GM23338 (cell line): ENCODE results near the gene BCAP31. TPM values are rescaled to one million over a fixed set of nuclear protein-coding genes. Genes with fewer than 3 reads are reported as not detected.

ENCODE experiments used
- ATAC-seq: fragments of 200-7000 bp; cut with Tn5 transposase; 3 replicates; pipeline ENCODE4 v1.9.1; 2020
- DNase-seq: peaks from one replicate; pipeline ENCODE4 v3.0.0-alpha.2; 2015; ENCODE audit warnings: low spot score
- H2AFZ ChIP-seq: fragments of 200-600 bp; sonication (generic); 2 replicates; pipeline ENCODE4 v1.8.0; 2016; ENCODE audit warnings: antibody characterized with exemption, mild to moderate bottlenecking, moderate library complexity
- H3F3A ChIP-seq: fragments of 200-600 bp; sonication (generic); replicated peaks from 2 replicates; pipeline ENCODE4 v1.8.0; 2017; ENCODE audit warnings: antibody characterized with exemption, mixed run types, low read depth
- H3K27ac ChIP-seq: fragments of 200-600 bp; sonication (generic); 2 replicates; pipeline ENCODE4 v1.6.1; 2016; ENCODE audit warnings: low read depth
- H3K27me3 ChIP-seq: fragments of 200-600 bp; sonication (generic); 2 replicates; pipeline ENCODE4 v1.8.0; 2016; ENCODE audit warnings: mild to moderate bottlenecking, mixed run types, moderate library complexity; ENCODE audit not compliant: insufficient read depth
- H3K36me3 ChIP-seq: fragments of 200-600 bp; sonication (generic); 2 replicates; pipeline ENCODE4 v1.8.0; 2016; ENCODE audit warnings: mild to moderate bottlenecking; ENCODE audit not compliant: insufficient read depth
- H3K4me1 ChIP-seq: fragments of 200-600 bp; sonication (generic); 2 replicates; pipeline ENCODE4 v1.8.0; 2016; ENCODE audit warnings: mild to moderate bottlenecking, moderate library complexity; ENCODE audit not compliant: insufficient read depth
- H3K4me2 ChIP-seq: fragments of 200-600 bp; sonication (generic); 2 replicates; pipeline ENCODE4 v1.7.1; 2017; ENCODE audit warnings: mixed run types
- H3K4me3 ChIP-seq: fragments of 200-600 bp; sonication (generic); 2 replicates; pipeline ENCODE4 v1.6.1; 2016; ENCODE audit warnings: mixed run types
- H3K79me2 ChIP-seq: fragments of 200-600 bp; sonication (generic); replicated peaks from 2 replicates; pipeline ENCODE4 v1.8.0; 2017; ENCODE audit warnings: mild to moderate bottlenecking; ENCODE audit not compliant: insufficient read depth
- H3K9me2 ChIP-seq: fragments of 200-600 bp; sonication (generic); 2 replicates; pipeline ENCODE4 v1.8.0; 2017; ENCODE audit not compliant: insufficient read depth
- H4K20me1 ChIP-seq: fragments of 200-600 bp; sonication (generic); replicated peaks from 2 replicates; pipeline ENCODE4 v1.8.0; 2017; ENCODE audit warnings: mild to moderate bottlenecking; ENCODE audit not compliant: insufficient read depth
- H3K27ac Mint-ChIP-seq: 2 replicates; pipeline ENCODE4 v1.8.0; 2020; ENCODE audit warnings: inconsistent platforms, mild to moderate bottlenecking, moderate library complexity, mixed read lengths
- H3K27me3 Mint-ChIP-seq: 3 replicates; pipeline ENCODE4 v1.8.0; 2022; ENCODE audit warnings: low read depth, mild to moderate bottlenecking, moderate library complexity, mixed read lengths, inconsistent platforms; ENCODE audit not compliant: insufficient read depth, poor library complexity
- H3K36me3 Mint-ChIP-seq: 3 replicates; pipeline ENCODE4 v1.8.0; 2021; ENCODE audit warnings: low read depth, mild to moderate bottlenecking, inconsistent platforms, moderate library complexity, mixed read lengths
- H3K4me1 Mint-ChIP-seq: 3 replicates; pipeline ENCODE4 v1.8.0; 2020; ENCODE audit warnings: mild to moderate bottlenecking, inconsistent platforms, mixed read lengths
- H3K4me3 Mint-ChIP-seq: 3 replicates; pipeline ENCODE4 v1.8.0; 2021; ENCODE audit warnings: moderate library complexity, mild to moderate bottlenecking, inconsistent platforms, mixed read lengths
- H3K9me3 Mint-ChIP-seq: 3 replicates; pipeline ENCODE4 v1.8.0; 2020; ENCODE audit warnings: moderate library complexity, mild to moderate bottlenecking, inconsistent platforms, mixed read lengths
- CREB1 ChIP-seq: fragments of 250-450 bp; sonication (Bioruptor Pico); IDR thresholded peaks from 2 replicates; pipeline ENCODE4 v1.5.0; 2020; ENCODE audit warnings: low read depth, mild to moderate bottlenecking, moderate library complexity
- ETS1 ChIP-seq: IDR thresholded peaks from 2 replicates; pipeline ENCODE4 v1.6.1; 2016; ENCODE audit warnings: antibody characterized with exemption
- EZH2 ChIP-seq: fragments of 200-600 bp; sonication (generic); IDR thresholded peaks from one replicate; pipeline ENCODE4 v1.8.0; 2017; ENCODE audit warnings: antibody characterized with exemption, mild to moderate bottlenecking, low read depth; ENCODE audit not compliant: unreplicated experiment
- EZH2phosphoT487 ChIP-seq: fragments of 200-600 bp; sonication (generic); IDR thresholded peaks from one replicate; pipeline ENCODE4 v1.8.1; 2018; ENCODE audit warnings: antibody characterized with exemption; ENCODE audit not compliant: unreplicated experiment
- JUNB ChIP-seq: IDR thresholded peaks from one replicate; pipeline ENCODE4 v1.6.1; 2016; ENCODE audit warnings: antibody characterized with exemption; ENCODE audit not compliant: unreplicated experiment
- NANOG ChIP-seq: IDR thresholded peaks from 2 replicates; pipeline ENCODE4 v1.6.1; 2016; ENCODE audit warnings: antibody characterized with exemption, borderline replicate concordance
- POLR2AphosphoS5 ChIP-seq: IDR thresholded peaks from 2 replicates; pipeline ENCODE4 v1.6.1; 2016; ENCODE audit warnings: antibody characterized with exemption, low read depth
- REST ChIP-seq: IDR thresholded peaks from one replicate; pipeline ENCODE4 v1.6.1; 2018; ENCODE audit warnings: antibody characterized with exemption; ENCODE audit not compliant: unreplicated experiment
- ZNF114 ChIP-seq: fragments of 250-450 bp; sonication (Bioruptor Pico); IDR thresholded peaks from 2 replicates; pipeline ENCODE4 v1.5.0; 2020; ENCODE audit warnings: mild to moderate bottlenecking, moderate library complexity
- ZNF331 ChIP-seq: fragments of 250-450 bp; sonication (Bioruptor Pico); IDR thresholded peaks from 2 replicates; pipeline ENCODE4 v1.5.0; 2020; ENCODE audit warnings: low read depth, mild to moderate bottlenecking, moderate library complexity
- long read RNA-seq: library from polyadenylated mRNA; unstranded; transcript quantifications from one replicate; pipeline ENCODE4 v2.0.0, GENCODE V29; 2020; ENCODE audit not compliant: unreplicated experiment
- polyA plus RNA-seq: library from polyadenylated mRNA; unstranded; fragments of >200 nt; fragmentation: Nextera tagmentation; extraction: Ambion mirVana; gene quantifications from 2 replicates; pipeline ENCODE4 v1.2.1, GENCODE V29; 2016
- total RNA-seq: library from RNA; depleted of rRNA; stranded (reverse); fragments of >200 nt; shearing (Covaris generic); gene quantifications from 2 replicates; pipeline ENCODE4 v1.2.3, GENCODE V29; 2014; rRNA removed

BCAP31 gene
- total RNA-seq (85.0 and 104 TPM in 2 replicates), polyA plus RNA-seq (136 and 145 TPM in 2 replicates)
- long read RNA-seq, transcript BCAP31-201 (8 exons, 1,643 nt) = major isoform, 276 of 303 reads
- long read RNA-seq, transcript BCAP31-207 (8 exons, 1,824 nt) = minor isoform, 8 of 303 reads
- long read RNA-seq, partial matches to known transcripts = 11 of 303 reads
- long read RNA-seq, other reads (novel, unspliced or antisense) = 7 of 303 reads

GRCh38 chrX:153724252-153725038, at the start of gene BCAP31, which contains the start of gene ABCD1:
TSS of gene BCAP31 (minus strand) at chrX:153724387. CDS start at chrX:153723244, 1,143 bp downstream.
TSS of gene ABCD1 (plus strand) at chrX:153724856. CDS start at chrX:153725267, 411 bp downstream.
- peak; percentile 44 for ATAC-seq
- Mint-ChIP-seq H3K4me3 (peak within 1 kb of the TSS; percentile 90), H3K27me3 (no peaks in the 10 kb centered on the region), H3K36me3 (peaks cover 25% of the 10 kb centered on the region), H3K9me3 (no peaks in the 10 kb centered on the region), H3K27ac (peak within 1 kb of the TSS; percentile 83; the same call in 1 of the 2 replicates), H3K4me1 (peaks cover 19% of the 10 kb centered on the region; the same call in 2 of the 3 replicates)
- Histone ChIP-seq H3K79me2 (peaks cover 27% of the 10 kb centered on the region), H3K36me3 (no peaks in the 10 kb centered on the region), H3K27me3 (no peaks in the 10 kb centered on the region), H3K4me3 (peak within 1 kb of the TSS; percentile 65), H3K27ac (no peak within 1 kb of the TSS), H4K20me1 (0 out of 2 replicates have a peak, but pooled peaks cover 10% of the 10 kb centered on the region), H2AFZ (no peak within 1 kb of the TSS), H3F3A (no peaks in the 10 kb centered on the region), H3K9me2 (no peaks in the 10 kb centered on the region), H3K4me1 (peaks cover 15% of the 10 kb centered on the region; the same call in 1 of the 2 replicates), H3K4me2 (peak within 1 kb of the TSS; percentile 84)
- peak; percentile 84 for DNase-seq
- TF ChIP-seq ZNF331 (CRISPR knock-in tag) (no peak), POLR2AphosphoS5 (peak; percentile 23; the same call in 1 of the 2 replicates), EZH2phosphoT487 (no peak), REST (no peak)

- Mint-ChIP-seq H3K36me3 (no peaks in the 10 kb centered on the region), H3K4me1 (no peaks in the 10 kb centered on the region), H3K27me3 (peaks cover 3% of the 10 kb centered on the region), H3K27ac (no peak overlapping the region), H3K9me3 (no peaks in the 10 kb centered on the region), H3K4me3 (no peak overlapping the region)
- H3K4me1 ChIP-seq = no peaks in the 10 kb centered on the region
- DNase-seq = no peak
- H3K9me2 ChIP-seq = no peaks in the 10 kb centered on the region
- no peaks in the 10 kb centered on the region for H3K27me3 ChIP-seq
- H3K79me2 ChIP-seq = no peaks in the 10 kb centered on the region
- ATAC-seq = no peak
- no peak overlapping the region for H3K27ac ChIP-seq
- no peak overlapping the region for H2AFZ ChIP-seq
- no peaks in the 10 kb centered on the region for H3K36me3 ChIP-seq
- no peaks in the 10 kb centered on the region for H3F3A ChIP-seq
- H4K20me1 ChIP-seq = no peaks in the 10 kb centered on the region
- no peak overlapping the region for H3K4me3 ChIP-seq
- H3K4me2 ChIP-seq = no peak overlapping the region
- no peak for TF ChIP-seq POLR2AphosphoS5
- no peak for TF ChIP-seq ETS1
- no peak for TF ChIP-seq EZH2phosphoT487
- TF ChIP-seq JUNB = no peak
- no peak for TF ChIP-seq ZNF114 (CRISPR knock-in tag)
- TF ChIP-seq ZNF331 (CRISPR knock-in tag) = no peak
- no peak for TF ChIP-seq REST
- no peak for TF ChIP-seq CREB1 (CRISPR knock-in tag)
- TF ChIP-seq EZH2 = no peak
- TF ChIP-seq NANOG = no peak
These were observed 49.0 kb upstream of the BCAP31 start for GRCh38 chrX:153773218-153773611.
